Measurements from ENCODE around the gene GRXCR1.
A peak's percentile ranks its signal among the peaks of the same experiment; 100 is the strongest.

- peak; percentile 35 for TF ChIP-seq CTCF (IDR thresholded peaks at IDR 0.05)
- no peak for TF ChIP-seq EZH2 (IDR thresholded peaks at IDR 0.05)
Measured at GRCh38 chr4:43048570-43048969, 156.1 kb downstream of the GRXCR1 start.

Data from neural progenitor cell (in vitro differentiated cells).